ENCODE data around the gene LIMCH1.

LIMCH1 gene

GRCh38 chr4:41594432-41594831 lies 56.5 kb downstream of the LIMCH1 start:
- FAIRE-seq (no peak), DNase-seq (ENCODE audit: insufficient read length, low spot score) (no peak)
- TF ChIP-seq POLR2AphosphoS5 (IDR thresholded peaks at IDR 0.05; ENCODE audit: low read depth, low read length) (no peak), PAX5 (IDR thresholded peaks at IDR 0.05; ENCODE audit: insufficient read depth, low read length, severe bottlenecking) (no peak), POU2F2 (IDR thresholded peaks at IDR 0.05; ENCODE audit: low read depth, low read length) (no peak), POLR2A (IDR thresholded peaks at IDR 0.05; ENCODE audit: low read depth, low read length) (no peak), SPI1 (IDR thresholded peaks at IDR 0.05; ENCODE audit: low read depth, low read length) (no peak), TAF1 (IDR thresholded peaks at IDR 0.05; ENCODE audit: low read depth, low read length) (no peak)

DNA sequence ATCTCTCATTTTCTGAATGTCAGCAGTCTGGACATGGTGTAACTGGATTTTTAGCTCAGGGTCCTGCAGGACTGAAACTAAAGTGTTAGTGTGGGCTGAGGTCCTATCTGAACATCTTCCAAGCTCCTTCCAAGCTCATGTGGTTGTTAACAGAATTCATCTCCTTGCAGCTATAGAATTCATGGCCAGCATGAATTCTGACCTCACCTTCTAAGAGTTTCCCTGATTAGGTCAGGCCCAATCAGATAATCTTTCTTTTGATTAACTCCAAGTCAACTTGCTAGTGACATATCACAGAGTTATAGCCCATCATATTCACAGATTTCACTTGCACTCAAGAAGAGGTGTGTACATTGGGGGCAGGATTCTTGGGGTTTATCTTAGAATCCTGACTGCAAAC lies 59.5 kb downstream of the LIMCH1 start:
- no peak for FAIRE-seq
- no peak for TF ChIP-seq PAX5 (IDR thresholded peaks at IDR 0.05; ENCODE audit: insufficient read depth, low read length, severe bottlenecking)
- TF ChIP-seq POU2F2 (IDR thresholded peaks at IDR 0.05; ENCODE audit: low read depth, low read length) = no peak
- no peak for TF ChIP-seq POLR2AphosphoS5 (IDR thresholded peaks at IDR 0.05; ENCODE audit: low read depth, low read length)
- no peak for TF ChIP-seq POLR2A (IDR thresholded peaks at IDR 0.05; ENCODE audit: low read depth, low read length)
- no peak for TF ChIP-seq TAF1 (IDR thresholded peaks at IDR 0.05; ENCODE audit: low read depth, low read length)
- no peak for TF ChIP-seq SPI1 (IDR thresholded peaks at IDR 0.05; ENCODE audit: low read depth, low read length)
- no peak for DNase-seq (ENCODE audit: insufficient read length, low spot score)

- TF ChIP-seq POLR2AphosphoS5 (IDR thresholded peaks at IDR 0.05; ENCODE audit: low read depth, low read length) (no peak), POLR2A (IDR thresholded peaks at IDR 0.05; ENCODE audit: low read depth, low read length) (no peak), POU2F2 (IDR thresholded peaks at IDR 0.05; ENCODE audit: low read depth, low read length) (no peak), SPI1 (IDR thresholded peaks at IDR 0.05; ENCODE audit: low read depth, low read length) (no peak), PAX5 (IDR thresholded peaks at IDR 0.05; ENCODE audit: insufficient read depth, low read length, severe bottlenecking) (no peak), TAF1 (IDR thresholded peaks at IDR 0.05; ENCODE audit: low read depth, low read length) (no peak)
- FAIRE-seq = no peak
- DNase-seq (ENCODE audit: insufficient read length, low spot score) = no peak
Measured at GRCh38 chr4:41598580-41598979, 60.6 kb downstream of the LIMCH1 start.

DNA sequence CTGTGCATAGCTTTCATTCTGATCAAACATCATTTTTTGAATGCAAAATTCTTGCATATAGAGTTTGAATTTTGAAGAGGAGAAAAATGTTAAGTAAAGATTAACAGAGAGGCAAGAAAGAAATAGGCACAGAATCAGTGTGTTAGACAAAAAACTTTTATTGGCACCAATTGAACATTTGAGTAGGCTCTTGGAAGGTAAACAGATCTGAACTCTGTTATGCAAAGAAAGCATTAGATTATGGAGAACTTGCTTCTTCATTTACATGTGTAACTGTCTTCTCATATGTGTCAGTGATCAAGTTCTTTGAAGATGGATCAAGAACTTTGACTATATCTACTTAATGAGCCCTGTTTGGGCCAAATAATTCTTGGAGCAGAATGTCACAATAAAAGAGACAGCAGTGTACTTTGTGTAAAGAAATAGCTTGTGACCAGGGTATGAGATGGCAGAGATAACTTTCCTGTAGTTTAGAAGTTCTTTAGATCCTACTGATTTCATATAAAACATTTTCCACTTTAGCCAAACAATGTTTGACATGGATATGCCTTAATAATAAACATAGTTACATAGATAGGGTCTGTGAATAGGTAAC lies 61.3 kb downstream of the LIMCH1 start:
- no peak for FAIRE-seq
- no peak for DNase-seq (ENCODE audit: insufficient read length, low spot score)
- no peak for TF ChIP-seq POLR2A (IDR thresholded peaks at IDR 0.05; ENCODE audit: low read depth, low read length)
- no peak for TF ChIP-seq TAF1 (IDR thresholded peaks at IDR 0.05; ENCODE audit: low read depth, low read length)
- TF ChIP-seq SPI1 (IDR thresholded peaks at IDR 0.05; ENCODE audit: low read depth, low read length) = no peak
- TF ChIP-seq POLR2AphosphoS5 (IDR thresholded peaks at IDR 0.05; ENCODE audit: low read depth, low read length) = no peak
- TF ChIP-seq POU2F2 (IDR thresholded peaks at IDR 0.05; ENCODE audit: low read depth, low read length) = no peak
- TF ChIP-seq PAX5 (IDR thresholded peaks at IDR 0.05; ENCODE audit: insufficient read depth, low read length, severe bottlenecking) = no peak

GRCh38 chr4:41600243-41600912 lies 62.4 kb downstream of the LIMCH1 start:
- FAIRE-seq (no peak), DNase-seq (ENCODE audit: insufficient read length, low spot score) (no peak)
- TF ChIP-seq TAF1 (IDR thresholded peaks at IDR 0.05; ENCODE audit: low read depth, low read length) = no peak
- TF ChIP-seq POU2F2 (IDR thresholded peaks at IDR 0.05; ENCODE audit: low read depth, low read length) = no peak

DNA sequence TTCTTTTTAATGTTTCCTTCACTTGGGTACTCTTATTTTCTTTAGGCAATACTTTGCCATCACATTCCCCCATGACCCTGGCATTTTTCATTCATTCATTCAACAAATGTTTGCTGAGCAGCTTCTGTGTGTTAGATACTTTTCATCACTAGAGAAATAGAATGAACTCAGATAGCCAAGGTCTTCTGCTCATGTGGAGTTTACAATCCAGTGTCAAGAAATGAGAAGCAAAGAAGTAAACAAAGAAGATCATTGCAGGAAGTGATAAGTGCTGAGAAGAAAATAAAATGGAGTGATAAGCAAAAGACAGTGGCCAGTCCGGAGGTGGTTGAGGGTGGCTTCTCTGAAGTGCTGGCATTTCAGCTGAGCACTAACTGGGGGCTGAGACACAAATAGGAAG lies 63.1 kb downstream of the LIMCH1 start:
- DNase-seq (ENCODE audit: insufficient read length, low spot score) (no peak), FAIRE-seq (no peak)
- TF ChIP-seq TAF1 (IDR thresholded peaks at IDR 0.05; ENCODE audit: low read depth, low read length) (no peak), POLR2A (IDR thresholded peaks at IDR 0.05; ENCODE audit: low read depth, low read length) (no peak), POLR2AphosphoS5 (IDR thresholded peaks at IDR 0.05; ENCODE audit: low read depth, low read length) (no peak), POU2F2 (IDR thresholded peaks at IDR 0.05; ENCODE audit: low read depth, low read length) (no peak), SPI1 (IDR thresholded peaks at IDR 0.05; ENCODE audit: low read depth, low read length) (no peak), PAX5 (IDR thresholded peaks at IDR 0.05; ENCODE audit: insufficient read depth, low read length, severe bottlenecking) (no peak)

- FAIRE-seq (no peak), DNase-seq (ENCODE audit: insufficient read length, low spot score) (no peak)
- no peak for TF ChIP-seq TAF1 (IDR thresholded peaks at IDR 0.05; ENCODE audit: low read depth, low read length)
- no peak for TF ChIP-seq PAX5 (IDR thresholded peaks at IDR 0.05; ENCODE audit: insufficient read depth, low read length, severe bottlenecking)
- TF ChIP-seq POLR2AphosphoS5 (IDR thresholded peaks at IDR 0.05; ENCODE audit: low read depth, low read length) = no peak
- TF ChIP-seq SPI1 (IDR thresholded peaks at IDR 0.05; ENCODE audit: low read depth, low read length) = no peak
- no peak for TF ChIP-seq POLR2A (IDR thresholded peaks at IDR 0.05; ENCODE audit: low read depth, low read length)
- TF ChIP-seq POU2F2 (IDR thresholded peaks at IDR 0.05; ENCODE audit: low read depth, low read length) = no peak
Measured at GRCh38 chr4:41602113-41602512, 64.2 kb downstream of the LIMCH1 start.

DNA sequence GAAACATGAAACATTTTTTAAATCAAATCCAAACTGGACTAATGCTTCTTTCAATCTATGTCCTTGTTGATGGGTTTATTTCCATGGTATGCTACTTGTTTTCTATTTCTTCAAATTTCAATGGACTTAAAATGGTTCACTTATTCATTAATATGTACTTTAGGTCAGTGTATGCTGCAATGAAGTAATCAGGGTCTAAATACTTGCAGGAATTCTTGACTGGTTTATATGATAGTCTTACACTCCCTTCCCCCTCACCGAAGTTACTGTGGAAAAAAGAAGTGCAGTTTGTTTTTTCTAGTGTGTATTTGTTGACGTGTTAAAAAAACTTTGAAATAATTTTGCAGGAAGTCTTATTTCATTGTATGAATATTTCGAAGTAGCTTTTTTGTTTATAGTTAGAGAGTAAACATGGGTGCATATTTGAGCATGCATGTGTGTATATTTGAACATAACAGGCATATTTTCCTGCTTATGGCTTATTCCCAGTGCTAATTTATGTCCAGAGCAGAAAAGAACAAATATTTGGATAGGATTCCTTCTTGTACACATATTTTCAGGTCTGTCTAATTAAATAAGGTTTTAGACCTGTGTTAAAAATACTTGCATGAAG lies 65.0 kb downstream of the LIMCH1 start:
- DNase-seq (ENCODE audit: insufficient read length, low spot score) = no peak
- no peak for FAIRE-seq
- TF ChIP-seq PAX5 (IDR thresholded peaks at IDR 0.05; ENCODE audit: insufficient read depth, low read length, severe bottlenecking) (no peak), POLR2A (IDR thresholded peaks at IDR 0.05; ENCODE audit: low read depth, low read length) (no peak), TAF1 (IDR thresholded peaks at IDR 0.05; ENCODE audit: low read depth, low read length) (no peak), POU2F2 (IDR thresholded peaks at IDR 0.05; ENCODE audit: low read depth, low read length) (no peak), SPI1 (IDR thresholded peaks at IDR 0.05; ENCODE audit: low read depth, low read length) (no peak), POLR2AphosphoS5 (IDR thresholded peaks at IDR 0.05; ENCODE audit: low read depth, low read length) (no peak)

GRCh38 chr4:41609851-41610250 lies 71.9 kb downstream of the LIMCH1 start:
- TF ChIP-seq TAF1 (IDR thresholded peaks at IDR 0.05; ENCODE audit: low read depth, low read length) (no peak), POLR2A (IDR thresholded peaks at IDR 0.05; ENCODE audit: low read depth, low read length) (no peak), PAX5 (IDR thresholded peaks at IDR 0.05; ENCODE audit: insufficient read depth, low read length, severe bottlenecking) (no peak), POU2F2 (IDR thresholded peaks at IDR 0.05; ENCODE audit: low read depth, low read length) (no peak), POLR2AphosphoS5 (IDR thresholded peaks at IDR 0.05; ENCODE audit: low read depth, low read length) (no peak), SPI1 (IDR thresholded peaks at IDR 0.05; ENCODE audit: low read depth, low read length) (no peak)
- DNase-seq (ENCODE audit: insufficient read length, low spot score) = no peak
- FAIRE-seq = no peak

Data from GM12891 (cell line).